Liver (tissue), 3 donors: ENCODE data around the gene SLC36A1.

Source experiments
- ATF3 ChIP-seq: IDR thresholded peaks from 2 replicates; pipeline ENCODE4 v1.6.1; 2016; ENCODE audit warnings: antibody characterized with exemption
- CTCF ChIP-seq: fragments of 150-350 bp; IDR thresholded peaks from 2 replicates; pipeline ENCODE4 v1.5.1; 2017; ENCODE audit warnings: improper control_type of control experiment, low read depth, low read length; ENCODE audit not compliant: missing input control
- FOXA1 ChIP-seq: IDR thresholded peaks from 2 replicates; pipeline ENCODE4 v1.6.1; 2016; ENCODE audit warnings: antibody characterized with exemption
- GABPA ChIP-seq, 2 donors: IDR thresholded peaks in 1 of 2; conservative IDR thresholded peaks in 1 of 2; 2 replicates each; pipeline ENCODE4 v1.6.1; 2016; ENCODE audit warnings: antibody characterized with exemption in 2 of 2, mild to moderate bottlenecking in 1 of 2, moderate library complexity in 1 of 2
- MAX ChIP-seq: IDR thresholded peaks from 2 replicates; pipeline ENCODE4 v1.6.1; 2016; ENCODE audit warnings: antibody characterized with exemption
- RAD21 ChIP-seq, 2 donors: IDR thresholded peaks; 2 replicates each; pipeline ENCODE4 v1.6.1; 2016; ENCODE audit warnings: antibody characterized with exemption in 2 of 2, mild to moderate bottlenecking in 2 of 2
- YY1 ChIP-seq: IDR thresholded peaks from 2 replicates; pipeline ENCODE4 v1.6.1; 2016; ENCODE audit warnings: antibody characterized with exemption, mild to moderate bottlenecking
- ZBTB33 ChIP-seq: IDR thresholded peaks from 2 replicates; pipeline ENCODE4 v1.6.1; 2016; ENCODE audit warnings: antibody characterized with exemption
- donor health status: healthy.
- donor health status: healthy.

GRCh38 chr5:151451626-151452520, 4.5 kb downstream of the SLC36A1 start:
- TF ChIP-seq CTCF (no peak), RAD21 (IDR thresholded peaks at IDR 0.05) (no peak), ATF3 (no peak), MAX (no peak), YY1 (no peak), ZBTB33 (no peak), GABPA (IDR thresholded peaks at IDR 0.05 in 1 of 2, conservative IDR thresholded peaks at IDR 0.05 in 1 of 2) (no peak), FOXA1 (no peak)
